ENCODE results near the gene RPL22. TPM values are rescaled to one million over a fixed set of nuclear protein-coding genes. Genes with fewer than 3 reads are reported as not detected.

RPL22 gene
- total RNA-seq, 1 donor from 2014 or later, result 601 TPM

DNA sequence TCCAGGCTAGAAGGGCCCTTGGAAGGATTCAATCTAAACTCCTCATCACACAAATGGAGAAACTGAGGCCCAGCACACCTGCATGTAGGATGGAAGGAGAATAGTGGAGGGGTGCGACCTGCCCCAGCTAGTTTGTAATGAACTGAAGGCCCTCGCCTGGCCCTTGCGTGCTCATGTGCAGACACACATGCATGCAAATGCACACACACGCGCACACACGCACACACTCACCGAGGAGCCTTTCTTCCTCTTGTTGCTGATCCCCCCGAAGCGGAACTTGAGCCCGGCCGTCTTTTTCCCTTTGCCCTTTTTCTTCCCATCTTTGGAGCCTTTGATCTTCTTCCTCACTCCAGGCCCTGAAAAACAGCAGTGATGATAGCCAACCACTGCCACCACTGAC, 47.2 kb downstream of the RPL22 start:
- H3K27me3 Mint-ChIP-seq (ENCODE audit: unreplicated experiment), result peaks cover 13% of the 10 kb centered on the region
- TF ChIP-seq CTCF (IDR thresholded peaks at IDR 0.05; ENCODE audit: unreplicated experiment), result no peak
- no peak for DNase-seq (ENCODE audit: low spot score)
- no peaks in the 10 kb centered on the region for H3K4me1 Mint-ChIP-seq (ENCODE audit: unreplicated experiment)
- no peaks in the 10 kb centered on the region for H3K9me3 Mint-ChIP-seq (ENCODE audit: unreplicated experiment)
- H3K36me3 Mint-ChIP-seq (ENCODE audit: low read depth, unreplicated experiment), result no peaks in the 10 kb centered on the region
- H3K4me3 Mint-ChIP-seq (ENCODE audit: unreplicated experiment), result no peak overlapping the region
- H3K27ac Mint-ChIP-seq (ENCODE audit: unreplicated experiment), result no peak overlapping the region

DNA sequence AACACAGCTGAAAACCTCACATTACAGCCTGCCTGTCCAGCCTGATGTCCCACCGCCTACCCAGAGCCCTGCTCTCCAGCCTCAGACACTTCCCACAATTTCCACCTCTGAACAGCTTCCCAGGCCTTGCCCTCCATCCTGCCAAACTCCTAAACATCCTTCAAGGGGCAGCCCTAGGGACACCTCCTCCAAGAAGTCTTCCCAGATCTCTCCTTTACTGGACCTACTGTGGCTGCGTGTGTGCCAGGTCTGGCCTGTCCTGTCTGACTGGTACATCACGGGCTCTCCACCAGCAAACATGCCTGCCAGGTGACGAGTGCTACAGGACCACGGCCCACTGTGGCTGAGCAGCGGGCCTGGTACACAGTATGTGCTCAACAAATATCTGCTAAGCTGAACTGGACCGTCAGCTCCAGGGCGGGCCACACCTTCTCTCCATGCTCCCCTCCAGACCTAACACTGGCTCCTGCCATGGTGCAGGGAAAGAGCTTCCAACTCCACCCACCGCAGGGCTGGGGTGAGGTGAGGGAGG, 48.0 kb downstream of the RPL22 start:
- Mint-ChIP-seq H3K27me3 (ENCODE audit: unreplicated experiment) (peaks cover 9% of the 10 kb centered on the region), H3K4me1 (ENCODE audit: unreplicated experiment) (no peaks in the 10 kb centered on the region), H3K36me3 (ENCODE audit: low read depth, unreplicated experiment) (no peaks in the 10 kb centered on the region), H3K27ac (ENCODE audit: unreplicated experiment) (no peak overlapping the region), H3K9me3 (ENCODE audit: unreplicated experiment) (no peaks in the 10 kb centered on the region), H3K4me3 (ENCODE audit: unreplicated experiment) (no peak overlapping the region)
- no peak for TF ChIP-seq CTCF (IDR thresholded peaks at IDR 0.05; ENCODE audit: unreplicated experiment)
- DNase-seq (ENCODE audit: low spot score), result no peak

GRCh38 chr1:6150006-6150938, 49.1 kb downstream of the RPL22 start:
- no peak for DNase-seq (ENCODE audit: low spot score)
- Mint-ChIP-seq H3K27ac (ENCODE audit: unreplicated experiment) (no peak overlapping the region), H3K4me1 (ENCODE audit: unreplicated experiment) (no peaks in the 10 kb centered on the region), H3K4me3 (ENCODE audit: unreplicated experiment) (no peak overlapping the region), H3K27me3 (ENCODE audit: unreplicated experiment) (peaks cover 13% of the 10 kb centered on the region), H3K9me3 (ENCODE audit: unreplicated experiment) (no peaks in the 10 kb centered on the region), H3K36me3 (ENCODE audit: low read depth, unreplicated experiment) (no peaks in the 10 kb centered on the region)
- no peak for TF ChIP-seq CTCF (IDR thresholded peaks at IDR 0.05; ENCODE audit: unreplicated experiment)

DNA sequence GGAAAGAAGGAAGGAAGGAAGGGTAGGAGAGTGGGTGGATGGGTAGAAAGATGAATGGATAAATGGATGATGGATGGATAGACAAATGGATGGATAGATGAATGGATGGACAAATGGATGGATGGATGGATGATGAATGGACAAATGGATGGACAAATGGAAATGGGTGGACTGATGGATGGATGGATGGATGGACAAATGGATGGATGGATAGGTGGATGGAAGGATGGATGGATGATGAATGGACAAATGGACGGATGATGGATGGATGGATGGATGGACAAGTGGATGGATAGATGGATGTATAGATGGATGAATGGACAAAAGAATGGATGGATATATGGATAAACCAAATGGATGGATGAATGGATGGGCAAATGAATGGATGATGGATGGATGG, 49.8 kb downstream of the RPL22 start:
- peaks cover 13% of the 10 kb centered on the region for H3K27me3 Mint-ChIP-seq (ENCODE audit: unreplicated experiment)
- H3K36me3 Mint-ChIP-seq (ENCODE audit: low read depth, unreplicated experiment), result no peaks in the 10 kb centered on the region
- no peak for DNase-seq (ENCODE audit: low spot score)
- no peak overlapping the region for H3K27ac Mint-ChIP-seq (ENCODE audit: unreplicated experiment)
- no peaks in the 10 kb centered on the region for H3K4me1 Mint-ChIP-seq (ENCODE audit: unreplicated experiment)
- TF ChIP-seq CTCF (IDR thresholded peaks at IDR 0.05; ENCODE audit: unreplicated experiment), result no peak
- no peaks in the 10 kb centered on the region for H3K9me3 Mint-ChIP-seq (ENCODE audit: unreplicated experiment)
- H3K4me3 Mint-ChIP-seq (ENCODE audit: unreplicated experiment), result no peak overlapping the region

Measured in endothelial cell (in vitro differentiated cells).